HG02571 (cell line): ENCODE data around the gene METTL22.

ENCODE experiments used
- ATAC-seq: cut with Tn5 transposase; IDR thresholded peaks from one replicate; pipeline ENCODE4 v1.9.1; 2021; ENCODE audit warnings: mild to moderate bottlenecking, moderate library complexity; ENCODE audit not compliant: unreplicated experiment

Gene METTL22

GRCh38 chr16:8621572-8622314 lies at the start of gene METTL22:
METTL22 (plus strand) TSS chr16:8621698; CDS start chr16:8625666, 3,968 bp downstream.
- ATAC-seq, result peak; percentile 74

- no peak for ATAC-seq
These were observed 49.2 kb upstream of the METTL22 start for GRCh38 chr16:8572063-8572918.

- no peak for ATAC-seq
These were observed 48.4 kb upstream of the METTL22 start for GRCh38 chr16:8572919-8573724.

GRCh38 chr16:8575399-8575798 lies 46.1 kb upstream of the METTL22 start:
- no peak for ATAC-seq

DNA sequence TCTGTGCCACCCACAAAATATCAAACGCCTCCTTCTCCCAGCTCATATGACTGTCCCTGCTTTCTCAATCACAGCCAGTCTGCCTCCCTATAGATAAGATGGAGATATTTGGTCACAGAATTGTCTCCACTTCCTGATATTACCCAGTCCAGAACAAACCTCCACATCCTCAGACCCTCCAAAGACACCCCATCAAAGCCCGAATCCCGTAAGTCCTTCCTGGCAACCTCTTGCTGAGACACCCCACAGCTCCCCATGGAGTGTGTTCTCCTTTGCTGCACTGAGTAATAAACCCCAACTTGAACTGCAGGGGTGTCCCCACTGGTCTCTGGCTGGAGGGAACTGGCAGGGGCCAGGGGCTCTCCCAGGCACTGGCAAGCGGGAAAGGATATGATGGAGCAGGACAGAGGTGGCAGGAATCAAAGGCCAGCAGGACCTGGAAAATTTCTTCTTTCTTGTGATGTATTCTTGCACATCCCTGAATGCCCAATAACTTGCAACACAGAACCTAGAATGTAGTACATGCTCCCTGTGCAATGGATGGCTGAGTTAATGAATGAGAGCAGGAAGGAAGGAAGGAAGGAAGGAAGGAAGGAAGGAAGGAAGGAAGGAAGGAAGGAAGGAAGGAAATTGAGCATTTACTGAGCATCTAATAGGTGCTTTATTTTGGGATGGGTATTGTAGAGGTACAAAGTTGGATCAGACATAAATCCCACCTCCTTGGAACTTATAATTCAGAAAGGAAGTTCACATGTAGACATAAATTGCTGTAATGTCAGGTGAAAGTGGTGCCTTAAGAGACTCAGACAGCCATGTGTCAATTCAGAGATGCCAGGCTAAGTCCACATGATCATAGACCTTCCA lies 45.1 kb upstream of the METTL22 start:
- ATAC-seq, result no peak

DNA sequence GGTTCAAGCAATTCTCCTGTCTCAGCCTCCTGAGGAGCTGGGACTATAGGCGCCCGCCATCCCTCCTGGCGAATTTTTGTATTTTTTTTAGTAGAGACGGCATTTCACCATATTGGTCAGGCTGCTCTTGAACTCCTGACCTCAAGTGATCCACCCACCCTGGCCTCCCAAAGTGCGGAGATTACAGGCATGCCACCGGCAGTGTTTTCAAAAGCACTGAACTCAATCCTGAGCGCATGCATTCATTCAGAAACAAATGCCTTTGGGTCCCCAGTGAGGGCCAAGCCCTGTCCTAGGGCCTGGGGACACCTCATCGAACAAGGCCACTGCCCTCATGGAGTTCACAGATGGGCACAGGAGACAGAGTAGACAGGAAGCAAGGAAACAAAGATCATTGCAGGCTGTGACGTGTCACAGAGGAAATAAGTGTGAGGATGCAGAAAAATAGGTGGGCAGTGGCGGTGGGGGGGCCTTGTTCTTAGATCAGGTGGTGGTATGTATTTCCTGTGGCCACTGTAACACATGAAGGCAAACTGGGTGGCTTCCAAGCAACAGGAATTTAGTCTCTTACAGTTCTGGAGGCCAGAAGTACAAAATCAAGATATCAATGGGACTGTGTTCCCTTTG lies 43.7 kb upstream of the METTL22 start:
- ATAC-seq, result no peak

DNA sequence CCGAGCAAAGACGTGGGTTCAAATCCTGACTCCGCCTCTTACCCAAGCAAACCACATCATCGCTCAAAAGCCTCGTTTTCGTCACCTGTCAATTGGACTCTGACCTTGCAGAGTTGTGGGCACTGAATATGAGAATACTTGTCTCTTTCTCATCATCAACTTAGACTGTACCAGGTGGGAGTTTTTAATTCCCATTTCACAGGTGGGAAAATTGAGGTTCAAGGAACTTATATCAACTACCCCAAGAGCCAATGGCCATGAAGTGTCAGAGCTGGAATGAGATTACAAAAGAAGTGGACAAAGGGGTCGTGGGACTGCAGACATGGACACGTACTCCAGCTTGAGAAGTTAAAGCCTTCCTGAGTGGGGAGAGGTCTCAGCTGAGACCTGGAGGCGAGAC lies 41.9 kb upstream of the METTL22 start:
- no peak for ATAC-seq

DNA sequence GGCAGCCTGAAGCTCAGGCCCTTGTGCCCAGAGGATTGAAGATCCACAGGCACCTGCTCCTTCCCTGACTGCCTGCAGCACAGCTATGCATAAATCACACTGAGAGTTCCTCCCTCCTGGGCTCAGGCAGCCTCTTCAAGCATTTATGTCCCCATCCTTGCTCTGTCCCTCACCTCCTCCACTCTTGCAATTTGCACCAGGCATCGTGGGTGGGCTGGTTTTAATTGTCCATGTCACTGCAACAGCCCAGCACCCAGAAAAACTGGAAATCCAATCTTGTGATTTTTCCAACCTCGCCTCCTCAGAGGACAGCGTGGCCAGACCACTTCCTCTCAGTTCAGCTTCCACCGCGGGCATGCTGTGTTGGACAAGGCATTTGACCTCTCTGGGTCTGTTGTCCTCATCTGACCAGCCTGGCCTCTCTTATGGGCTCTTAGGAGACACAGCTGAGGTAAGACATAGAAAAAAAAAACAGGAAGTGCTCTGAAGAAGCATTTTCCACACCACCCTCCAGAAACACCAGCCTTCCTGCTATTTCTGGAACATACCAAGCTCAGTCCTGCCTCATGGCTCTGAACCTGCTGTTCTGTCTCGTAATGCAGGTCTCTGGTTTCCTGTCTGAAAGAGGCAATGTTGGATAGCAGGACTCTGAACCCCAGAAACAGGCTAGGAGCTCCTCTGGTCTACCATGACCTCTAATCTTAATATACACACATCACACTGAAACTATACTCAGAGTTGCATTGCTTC lies 39.5 kb upstream of the METTL22 start:
- no peak for ATAC-seq

DNA sequence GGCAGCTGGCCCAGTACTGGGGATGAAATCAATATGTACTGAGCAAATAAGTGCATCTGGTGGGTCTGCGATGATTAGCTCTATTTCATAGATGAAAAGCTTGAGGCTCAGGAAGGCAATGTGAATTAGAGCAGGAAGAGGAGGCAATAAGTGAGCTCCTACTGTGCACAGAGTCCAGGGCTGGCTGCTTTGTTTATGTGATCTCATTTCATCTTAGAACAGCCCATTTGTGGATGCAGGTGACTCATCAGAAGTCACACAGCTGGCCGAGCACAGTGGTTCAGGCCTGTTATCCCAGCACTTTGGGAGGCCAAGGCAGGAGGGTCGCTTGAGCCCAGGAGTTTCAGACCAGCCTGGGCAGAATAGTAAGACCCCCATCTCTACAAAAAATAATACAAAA lies 38.3 kb upstream of the METTL22 start:
- ATAC-seq, result no peak

DNA sequence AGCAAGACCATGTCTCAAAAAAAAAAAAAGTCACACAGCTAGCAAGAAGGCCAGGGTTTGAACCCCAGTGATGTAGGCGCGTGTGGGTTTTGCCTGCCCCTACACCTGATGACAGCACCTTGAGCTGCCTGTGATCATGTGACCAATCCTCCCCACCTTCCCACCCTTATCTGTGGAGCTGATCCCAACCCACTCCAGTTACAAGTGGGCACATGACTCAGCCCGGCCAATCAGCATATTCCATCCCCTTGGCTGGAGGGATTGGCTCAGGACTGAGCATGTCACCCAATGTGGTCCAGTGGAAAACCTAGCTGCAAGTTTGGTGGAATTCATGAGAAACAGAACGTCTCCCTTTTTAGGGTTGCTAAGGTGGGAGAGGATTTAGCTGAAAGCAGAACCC lies 37.8 kb upstream of the METTL22 start:
- no peak for ATAC-seq

DNA sequence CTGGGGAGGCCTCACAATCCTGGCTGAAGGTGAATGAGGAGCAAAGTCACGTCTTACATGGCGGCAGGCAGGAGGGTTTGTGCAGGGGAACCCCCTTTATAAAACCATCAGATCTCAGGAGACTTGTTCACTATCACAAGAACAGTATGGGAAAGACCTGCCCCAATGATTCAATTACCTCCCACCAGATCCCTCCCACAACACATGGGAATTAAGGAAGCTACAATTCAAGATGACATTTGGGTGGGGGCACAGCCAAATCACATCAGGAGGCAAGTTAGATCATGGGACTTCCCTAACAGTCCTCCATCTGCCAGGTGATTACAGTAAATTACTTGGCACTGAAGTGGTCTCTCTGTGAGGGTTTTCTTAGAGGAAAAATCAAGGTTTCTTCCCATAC lies 36.5 kb upstream of the METTL22 start:
- no peak for ATAC-seq

GRCh38 chr16:8585857-8586256 lies 35.6 kb upstream of the METTL22 start:
- no peak for ATAC-seq

GRCh38 chr16:8587065-8587464 lies 34.4 kb upstream of the METTL22 start:
- no peak for ATAC-seq

- ATAC-seq, result no peak
These were observed 32.8 kb upstream of the METTL22 start for GRCh38 chr16:8588682-8589056.

DNA sequence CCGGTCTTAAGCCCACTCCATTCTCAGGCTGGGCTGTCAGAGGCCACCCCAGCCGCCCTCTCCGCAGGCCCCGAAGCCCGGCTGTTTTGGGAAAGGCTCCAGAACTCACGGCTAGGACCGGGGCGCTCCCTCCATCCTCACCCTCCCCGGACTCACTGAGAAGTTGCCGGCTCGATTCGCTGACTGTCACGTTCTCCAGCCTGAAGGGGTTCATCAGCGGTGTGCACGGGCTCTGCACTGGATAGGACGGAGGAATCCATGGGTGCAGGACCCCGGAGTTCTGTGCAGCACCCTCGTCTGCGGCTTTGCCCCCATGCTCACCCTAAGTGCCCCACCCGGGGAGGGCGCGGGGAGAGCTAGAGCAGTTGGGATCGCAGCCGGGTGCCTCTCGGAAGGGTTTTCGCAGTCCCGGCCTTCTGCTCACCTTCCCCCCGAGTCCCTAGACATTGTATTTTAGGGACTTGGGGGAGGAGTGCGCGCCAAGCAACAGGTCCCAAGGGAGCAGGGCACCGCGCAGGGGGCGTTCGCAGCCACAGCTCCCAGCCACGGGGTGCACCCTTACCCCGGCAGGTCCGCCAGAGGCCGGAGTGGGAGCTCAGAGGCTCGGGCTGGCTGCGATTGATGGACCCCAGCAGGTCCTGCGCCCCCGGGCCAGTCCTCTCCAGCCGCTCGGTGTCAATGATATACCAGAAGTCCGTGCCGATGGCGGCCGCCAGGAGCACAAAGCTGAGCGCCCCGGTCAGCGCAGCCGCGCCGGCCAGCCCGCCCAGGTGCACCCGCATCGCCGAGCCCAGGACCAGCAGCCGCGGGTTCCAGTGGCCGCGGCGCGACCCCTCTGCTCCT lies 32.2 kb upstream of the METTL22 start:
- no peak for ATAC-seq

- ATAC-seq, result no peak
These were observed 31.4 kb upstream of the METTL22 start, which contains the start of gene TMEM114 for GRCh38 chr16:8589900-8590688. TMEM114 (minus strand) TSS chr16:8590511; CDS start chr16:8589838, 673 bp downstream.

DNA sequence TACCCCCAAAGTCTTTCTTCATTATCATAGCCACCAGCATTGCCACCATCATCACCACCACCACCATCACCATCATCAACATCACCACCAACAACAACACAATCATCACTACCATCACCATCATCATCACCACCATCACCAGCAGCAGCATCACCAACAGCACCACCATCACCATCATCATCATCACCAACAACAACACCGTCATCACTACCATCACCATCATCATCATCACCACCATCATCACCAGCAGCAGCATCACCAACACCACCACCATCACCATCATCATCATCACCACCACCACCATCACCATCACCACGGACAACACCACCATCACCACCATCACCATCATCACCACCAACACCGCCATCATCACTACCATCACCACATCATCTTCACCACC lies 30.7 kb upstream of the METTL22 start:
- no peak for ATAC-seq
